MM.1S (cell line): ENCODE measurements around the gene FYCO1.

ENCODE experiments used
- CTCF ChIP-seq: fragments of 300-600 bp; sonication (generic); IDR thresholded peaks from 2 replicates; pipeline ENCODE4 v1.5.1; 2016; ENCODE audit warnings: antibody characterized with exemption, low read length, mixed read lengths
- EZH2 ChIP-seq: fragments of 300-600 bp; sonication (generic); optimal IDR thresholded peaks from 2 replicates; pipeline ENCODE3; 2017; ENCODE audit warnings: low read depth, mild to moderate bottlenecking, antibody characterized with exemption, low read length, mixed read lengths
- EZH2phosphoT487 ChIP-seq: fragments of 300-600 bp; sonication (generic); IDR thresholded peaks from 2 replicates; pipeline ENCODE4 v1.6.1; 2018; ENCODE audit warnings: antibody characterized with exemption, low read length

DNA sequence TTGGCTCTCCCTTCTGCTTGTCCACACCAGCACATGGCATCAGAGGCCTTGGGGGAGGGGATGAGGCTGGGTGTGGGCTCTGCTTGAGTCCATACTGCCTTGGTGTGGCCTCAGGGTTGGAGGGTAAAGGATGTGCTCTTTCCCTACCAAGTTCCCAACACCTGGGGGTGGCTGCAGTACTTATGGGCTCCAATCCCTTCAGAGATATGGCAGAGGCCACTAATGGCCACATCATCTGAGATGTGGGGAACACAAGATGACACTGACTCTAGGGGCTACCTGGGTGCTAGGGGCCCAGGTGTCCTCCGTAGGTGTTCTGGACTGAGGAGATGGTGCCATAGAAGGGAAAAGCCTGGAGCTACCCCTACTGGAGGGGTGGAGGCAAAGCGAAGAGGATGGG, 45.5 kb downstream of the FYCO1 start:
- no peak for TF ChIP-seq EZH2phosphoT487
- TF ChIP-seq CTCF = no peak
- TF ChIP-seq EZH2 = no peak
